ENCODE results near the gene PLA2G2C.

PLA2G2C gene

DNA sequence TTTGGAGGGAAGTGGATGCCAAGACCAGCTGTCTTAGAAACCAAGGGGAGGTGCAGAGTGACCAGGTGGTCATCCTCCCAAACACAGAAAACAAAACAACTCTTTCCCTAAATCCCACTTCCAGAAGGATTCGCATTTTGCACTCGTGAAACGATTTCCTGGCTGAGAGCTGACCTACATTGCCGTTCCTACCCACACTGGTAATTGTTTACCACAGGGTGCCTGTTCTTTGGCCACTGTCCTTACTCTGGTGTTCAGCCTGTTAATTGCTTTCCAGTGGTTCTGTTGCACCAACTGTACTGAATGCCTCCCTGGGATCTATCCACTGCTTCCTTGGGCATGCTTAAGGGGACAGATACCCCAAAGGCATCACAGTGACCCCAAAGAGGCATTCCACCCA lies 23.2 kb upstream of the PLA2G2C start:
- no peak for DNase-seq (ENCODE audit: low spot score)
- in situ Hi-C loops (cut with MboI; ENCODE audit: low pct_unique_long_range_greater_than_20kb, low sequenced_read_pairs, unreplicated experiment): no loop called here
- TF ChIP-seq, protein P1, sequence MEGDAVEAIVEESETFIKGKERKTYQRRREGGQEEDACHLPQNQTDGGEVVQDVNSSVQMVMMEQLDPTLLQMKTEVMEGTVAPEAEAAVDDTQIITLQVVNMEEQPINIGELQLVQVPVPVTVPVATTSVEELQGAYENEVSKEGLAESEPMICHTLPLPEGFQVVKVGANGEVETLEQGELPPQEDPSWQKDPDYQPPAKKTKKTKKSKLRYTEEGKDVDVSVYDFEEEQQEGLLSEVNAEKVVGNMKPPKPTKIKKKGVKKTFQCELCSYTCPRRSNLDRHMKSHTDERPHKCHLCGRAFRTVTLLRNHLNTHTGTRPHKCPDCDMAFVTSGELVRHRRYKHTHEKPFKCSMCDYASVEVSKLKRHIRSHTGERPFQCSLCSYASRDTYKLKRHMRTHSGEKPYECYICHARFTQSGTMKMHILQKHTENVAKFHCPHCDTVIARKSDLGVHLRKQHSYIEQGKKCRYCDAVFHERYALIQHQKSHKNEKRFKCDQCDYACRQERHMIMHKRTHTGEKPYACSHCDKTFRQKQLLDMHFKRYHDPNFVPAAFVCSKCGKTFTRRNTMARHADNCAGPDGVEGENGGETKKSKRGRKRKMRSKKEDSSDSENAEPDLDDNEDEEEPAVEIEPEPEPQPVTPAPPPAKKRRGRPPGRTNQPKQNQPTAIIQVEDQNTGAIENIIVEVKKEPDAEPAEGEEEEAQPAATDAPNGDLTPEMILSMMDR (IDR thresholded peaks at IDR 0.05; ENCODE audit: extremely low read depth, insufficient read depth, missing control alignments): no peak

DNA sequence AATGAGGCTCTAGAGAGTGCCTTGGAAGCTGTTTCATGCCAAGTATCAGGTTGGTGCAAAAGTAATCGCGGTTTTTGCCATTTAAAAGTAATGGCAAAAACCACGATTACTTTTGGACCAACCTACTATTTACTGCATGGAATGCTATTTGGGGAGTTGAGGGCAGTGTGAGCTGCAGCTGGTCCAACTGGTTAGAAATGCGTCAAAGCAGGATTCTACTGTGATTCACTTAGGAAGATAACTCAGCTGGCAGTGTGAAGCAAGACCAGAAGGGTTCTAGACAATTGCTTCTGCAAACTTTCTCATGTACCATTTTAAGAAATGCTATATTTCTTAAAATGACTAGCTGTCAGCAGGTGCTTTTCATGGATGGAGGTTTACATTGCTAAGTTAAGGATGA lies 21.2 kb upstream of the PLA2G2C start:
- in situ Hi-C loops (cut with MboI; ENCODE audit: low pct_unique_long_range_greater_than_20kb, low sequenced_read_pairs, unreplicated experiment): no loop called here
- DNase-seq (ENCODE audit: low spot score): no peak
- TF ChIP-seq, protein P1 (IDR thresholded peaks at IDR 0.05; ENCODE audit: extremely low read depth, insufficient read depth, missing control alignments): no peak

DNA sequence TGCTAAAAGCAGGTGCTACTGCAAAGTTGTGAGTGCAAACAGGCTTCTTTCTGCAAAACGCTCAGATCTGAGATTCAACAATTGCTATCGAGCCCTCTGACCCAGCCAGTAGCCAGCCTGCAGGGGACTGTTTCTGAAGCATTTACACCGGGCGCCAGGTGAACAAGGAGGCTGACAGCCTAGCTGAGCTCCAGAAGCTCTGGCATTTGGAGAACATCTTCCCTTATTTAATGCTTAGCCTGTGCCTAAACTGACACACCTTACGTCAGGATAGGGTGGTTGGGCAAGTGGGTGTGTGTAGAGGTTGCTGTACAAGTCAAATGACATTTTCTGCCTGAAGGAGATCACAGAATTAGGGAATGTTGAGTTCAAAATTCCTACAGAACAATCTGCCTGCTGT lies 15.8 kb upstream of the PLA2G2C start:
- in situ Hi-C loops (cut with MboI; ENCODE audit: low pct_unique_long_range_greater_than_20kb, low sequenced_read_pairs, unreplicated experiment): no loop called here
- no peak for DNase-seq (ENCODE audit: low spot score)
- TF ChIP-seq, protein P1 (IDR thresholded peaks at IDR 0.05; ENCODE audit: extremely low read depth, insufficient read depth, missing control alignments): no peak

DNA sequence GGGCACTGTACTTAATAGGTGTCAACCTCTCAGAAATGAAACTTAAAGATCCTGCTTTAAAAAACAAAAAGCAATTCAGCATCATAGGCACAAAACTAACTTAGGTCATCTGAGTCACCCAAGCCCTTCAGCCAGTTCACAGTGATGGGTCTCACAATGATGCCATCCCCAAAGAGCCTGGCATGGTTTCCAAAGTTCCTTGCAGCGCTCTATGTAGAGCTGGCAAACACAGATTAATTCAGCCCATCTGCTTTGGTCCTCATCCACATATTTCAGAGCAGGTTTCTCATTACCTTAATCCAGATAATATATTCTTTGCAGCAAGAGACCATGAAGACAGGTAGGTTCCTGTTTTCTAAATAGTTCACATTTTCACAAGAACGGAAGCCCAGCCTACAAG lies 14.6 kb upstream of the PLA2G2C start:
- in situ Hi-C loops (cut with MboI; ENCODE audit: low pct_unique_long_range_greater_than_20kb, low sequenced_read_pairs, unreplicated experiment): no loop called here
- TF ChIP-seq, protein P1 (IDR thresholded peaks at IDR 0.05; ENCODE audit: extremely low read depth, insufficient read depth, missing control alignments): no peak
- DNase-seq (ENCODE audit: low spot score): no peak

DNA sequence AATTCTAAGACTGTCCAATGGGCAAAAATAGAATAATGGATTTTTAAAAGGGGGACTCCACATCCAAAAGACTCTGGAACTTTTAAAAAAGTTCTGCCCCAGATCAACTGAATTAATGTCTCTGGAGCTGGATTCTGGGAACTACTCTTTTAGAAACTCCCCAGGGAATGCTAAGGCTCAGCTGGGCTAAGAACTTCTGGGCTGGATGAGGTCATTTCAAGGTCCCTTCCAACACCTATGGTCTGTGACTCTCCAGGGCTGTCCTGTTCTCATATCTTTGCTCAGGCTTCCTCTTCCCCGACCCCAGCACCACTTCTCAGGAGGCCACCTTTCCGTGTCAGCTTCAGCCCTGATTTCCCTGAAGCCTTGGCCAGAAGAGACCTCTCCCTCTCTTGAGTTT lies 13.5 kb upstream of the PLA2G2C start:
- TF ChIP-seq, protein P1 (IDR thresholded peaks at IDR 0.05; ENCODE audit: extremely low read depth, insufficient read depth, missing control alignments): no peak
- in situ Hi-C loops (cut with MboI; ENCODE audit: low pct_unique_long_range_greater_than_20kb, low sequenced_read_pairs, unreplicated experiment): no loop called here
- no peak for DNase-seq (ENCODE audit: low spot score)

DNA sequence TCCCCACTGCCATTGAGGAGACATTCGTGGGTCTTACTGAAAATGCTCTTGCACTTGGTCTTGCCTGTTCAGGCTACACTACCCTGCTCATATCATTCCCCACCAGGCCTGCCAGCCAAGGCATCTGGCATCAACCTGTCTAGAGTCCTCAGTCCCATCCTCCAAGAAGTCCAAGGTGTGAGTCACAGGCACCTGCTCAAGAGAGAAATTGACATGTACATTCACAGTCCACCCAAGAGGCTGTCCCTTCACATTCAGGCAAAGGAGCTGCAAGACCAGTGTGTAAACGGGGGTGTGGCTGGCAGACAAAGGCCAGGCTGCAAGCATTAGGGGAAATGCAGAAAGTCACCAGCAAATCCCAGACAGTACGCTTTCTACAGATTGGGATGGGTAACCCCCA lies 13.1 kb upstream of the PLA2G2C start:
- in situ Hi-C loops (cut with MboI; ENCODE audit: low pct_unique_long_range_greater_than_20kb, low sequenced_read_pairs, unreplicated experiment): no loop called here
- TF ChIP-seq, protein P1 (IDR thresholded peaks at IDR 0.05; ENCODE audit: extremely low read depth, insufficient read depth, missing control alignments): no peak
- DNase-seq (ENCODE audit: low spot score): no peak

DNA sequence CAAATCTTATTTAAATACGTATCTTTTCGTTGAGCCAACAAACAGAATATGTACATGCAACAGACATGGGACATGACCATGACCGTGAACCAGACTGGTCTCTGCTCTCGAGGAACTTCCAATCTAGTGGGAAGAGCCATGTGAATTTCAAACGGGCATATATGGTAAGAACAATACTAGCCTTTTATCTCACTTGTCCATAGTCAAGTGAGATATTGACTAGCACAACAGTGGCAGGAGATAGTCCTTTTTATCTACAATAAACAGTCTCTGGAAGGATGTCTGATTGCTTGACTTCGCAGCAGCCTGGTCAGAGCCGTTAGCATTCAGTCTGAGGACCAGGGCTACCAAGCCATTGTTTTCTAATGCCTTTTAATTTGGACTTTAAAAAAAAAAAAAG lies 12.6 kb upstream of the PLA2G2C start:
- no peak for DNase-seq (ENCODE audit: low spot score)
- TF ChIP-seq, protein P1 (IDR thresholded peaks at IDR 0.05; ENCODE audit: extremely low read depth, insufficient read depth, missing control alignments): no peak
- in situ Hi-C loops (cut with MboI; ENCODE audit: low pct_unique_long_range_greater_than_20kb, low sequenced_read_pairs, unreplicated experiment): no loop called here
